GM18508 (cell line): Measurements from ENCODE around the gene INTS1.

Experiments
- ATAC-seq: cut with Tn5 transposase; IDR thresholded peaks from one replicate; pipeline ENCODE4 v1.9.1; 2021; ENCODE audit warnings: moderate number of reproducible peaks; ENCODE audit not compliant: insufficient read depth, unreplicated experiment

The INTS1 gene

DNA sequence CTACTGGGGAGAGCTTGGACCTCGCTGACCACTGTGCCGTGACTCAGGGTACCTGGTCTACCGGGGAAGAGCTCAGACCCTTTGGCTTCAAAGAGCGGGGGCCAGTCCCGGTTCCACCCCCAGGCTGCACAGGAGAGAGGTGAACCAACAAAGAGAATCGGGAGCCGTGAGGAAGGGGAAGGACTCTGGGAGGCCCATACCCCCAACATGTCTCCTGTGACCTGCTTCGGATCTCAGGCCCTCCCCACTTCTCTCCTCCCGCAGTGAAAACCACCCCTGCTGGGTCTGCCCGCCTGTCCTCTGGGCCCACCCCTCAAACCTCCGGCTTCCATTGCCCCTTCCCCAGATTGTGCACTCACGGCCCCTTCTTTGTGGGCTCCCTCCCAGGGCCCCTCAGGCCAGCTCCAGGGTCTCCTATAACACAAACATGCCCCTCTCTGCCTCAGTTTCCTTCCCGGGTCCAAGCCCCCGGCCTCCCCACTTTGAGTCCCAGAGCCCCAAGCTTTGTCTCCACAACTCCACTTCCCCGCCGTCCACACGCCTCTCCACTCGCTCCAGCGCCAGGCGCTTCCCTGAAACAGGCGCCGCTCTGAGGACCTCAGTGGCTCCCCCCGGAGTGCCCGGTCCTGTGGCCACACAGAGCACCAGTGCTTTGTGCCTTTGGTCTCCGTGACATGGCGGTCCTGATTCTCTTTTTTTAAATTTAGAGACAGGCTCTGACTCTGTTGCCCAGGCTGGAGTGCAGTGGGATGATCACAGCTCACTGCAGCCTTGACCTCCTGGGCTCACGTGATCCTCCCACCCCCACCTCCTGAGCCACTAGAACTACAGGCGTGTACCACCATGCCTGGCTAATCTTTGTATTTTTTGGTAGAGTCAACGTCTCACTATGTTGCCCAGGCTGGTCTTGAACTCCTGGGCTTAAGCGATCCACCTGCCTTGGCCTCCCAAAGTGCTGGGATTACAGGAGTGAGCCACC is 7.5 kb upstream of the INTS1 start:
- no peak for ATAC-seq

DNA sequence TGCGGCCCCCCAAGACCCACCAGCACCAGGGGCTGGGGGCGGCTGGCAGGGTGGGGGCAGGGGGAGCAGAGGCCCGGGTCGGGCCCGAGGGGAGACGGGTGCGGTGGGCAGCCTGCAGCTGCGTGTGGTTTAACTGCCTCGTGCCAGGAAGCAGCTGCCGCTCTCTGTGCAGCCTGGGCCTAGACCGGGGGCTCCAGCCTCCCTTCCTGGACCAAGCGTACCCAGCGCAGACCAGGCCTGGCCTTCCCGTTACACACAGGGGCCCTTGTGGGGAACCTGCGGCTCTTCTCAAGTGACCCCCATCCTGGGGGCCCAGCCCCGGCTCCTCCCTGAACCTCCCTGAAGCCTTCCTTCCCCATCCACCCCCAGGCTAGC is 6.6 kb upstream of the INTS1 start:
- no peak for ATAC-seq

DNA sequence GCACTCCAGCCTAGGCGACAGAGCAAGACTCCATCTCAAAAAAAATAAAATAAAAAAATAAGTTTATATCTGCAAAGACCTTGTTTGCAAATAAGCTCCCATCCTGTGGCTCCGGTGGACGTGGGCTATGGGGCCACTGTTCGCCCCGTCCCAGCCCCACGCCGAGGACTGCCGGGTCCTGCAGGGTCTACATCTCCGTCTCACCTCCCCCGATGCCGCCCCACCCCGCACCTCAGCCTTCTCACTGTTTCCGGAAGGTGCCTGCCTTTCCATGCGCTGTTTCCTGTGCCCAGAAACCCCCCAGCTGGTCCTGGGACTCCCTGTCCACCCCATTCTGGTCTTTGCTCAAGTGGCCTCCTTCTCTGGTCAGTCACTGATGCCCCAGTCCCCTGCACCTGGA is 5.0 kb upstream of the INTS1 start:
- ATAC-seq = no peak

DNA sequence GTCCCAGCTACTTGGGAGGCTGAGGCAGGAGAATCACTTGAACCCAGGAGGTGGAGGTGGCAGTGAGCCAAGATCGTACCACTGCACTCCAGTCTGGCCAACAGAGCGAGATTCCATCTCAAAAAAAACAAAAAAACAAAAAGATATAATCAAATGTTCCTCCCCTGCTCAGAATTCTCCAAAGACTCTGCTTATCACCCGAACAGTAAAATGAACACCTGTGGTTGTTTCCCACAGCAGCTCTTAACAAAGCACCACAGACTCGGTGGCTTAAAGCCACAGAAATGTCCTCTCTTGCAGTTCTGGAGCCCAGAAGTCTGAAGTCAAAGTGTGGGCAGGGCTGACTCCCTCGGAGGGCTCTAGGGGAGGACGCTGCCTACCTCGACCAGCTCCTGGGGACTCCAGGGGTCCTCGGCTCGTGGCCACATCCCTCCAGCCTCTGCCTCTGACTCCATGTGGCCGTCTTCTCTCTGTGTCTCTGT is 4.1 kb upstream of the INTS1 start:
- no peak for ATAC-seq

DNA sequence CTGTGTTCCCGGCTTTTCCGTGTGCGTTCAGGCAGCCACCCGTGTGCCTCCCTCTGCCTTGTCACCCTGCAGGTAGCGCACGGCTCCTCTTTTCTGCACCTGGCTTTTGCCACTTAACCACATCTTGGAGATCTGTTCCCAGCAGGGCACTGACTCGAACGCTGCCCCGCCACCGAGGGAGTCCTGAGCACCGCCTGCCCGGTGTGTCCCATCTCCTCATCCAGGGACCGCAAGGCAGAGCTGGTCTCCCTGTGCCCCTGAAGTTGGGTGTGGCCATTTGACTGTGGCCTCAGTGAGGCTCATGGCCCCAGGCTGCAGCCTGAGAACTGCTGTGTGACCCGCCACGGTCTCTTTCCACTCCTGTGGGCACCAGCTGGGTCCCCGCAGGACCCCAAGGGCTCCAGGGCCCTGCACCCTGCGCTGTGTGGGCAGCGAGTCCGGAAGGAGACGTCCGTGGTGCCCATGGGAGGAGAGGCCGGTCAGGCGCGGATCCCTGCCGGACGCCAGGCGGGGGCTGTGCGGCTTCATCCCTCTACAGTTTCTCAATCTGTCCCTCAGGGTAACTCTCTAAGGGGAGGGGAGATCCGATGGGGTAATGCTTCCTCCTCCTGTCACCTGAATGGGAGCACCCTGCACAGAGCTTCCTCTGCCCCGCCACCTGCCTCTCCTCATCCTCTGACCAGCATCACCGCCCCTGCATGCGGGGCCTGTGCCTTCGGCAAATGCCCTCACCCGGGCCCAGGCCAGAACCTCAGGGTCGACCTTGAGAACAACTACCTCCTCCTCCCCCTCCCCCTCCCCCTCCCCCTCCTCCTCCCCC is 1.8 kb upstream of the INTS1 start:
- no peak for ATAC-seq

DNA sequence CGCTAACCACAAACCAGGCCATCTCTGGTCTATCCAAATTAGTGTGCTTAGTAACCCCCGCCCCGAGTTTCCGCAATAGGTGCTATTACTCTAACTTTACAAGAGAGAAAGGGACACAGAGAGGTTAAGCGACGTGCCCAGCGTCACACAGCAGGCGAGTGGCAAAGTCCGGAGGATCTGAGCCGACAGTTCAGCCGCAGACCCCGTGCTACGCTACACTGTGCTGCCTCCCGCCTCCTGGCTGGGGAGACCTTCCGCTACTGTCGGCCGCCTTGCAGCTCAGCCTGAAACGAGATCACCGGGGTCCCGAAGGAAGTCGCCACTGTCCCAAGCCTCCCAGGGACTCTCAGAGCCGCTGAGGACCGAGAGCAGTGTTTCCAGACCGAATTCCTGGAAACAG is 799 bp downstream of the INTS1 start:
- no peak for ATAC-seq

DNA sequence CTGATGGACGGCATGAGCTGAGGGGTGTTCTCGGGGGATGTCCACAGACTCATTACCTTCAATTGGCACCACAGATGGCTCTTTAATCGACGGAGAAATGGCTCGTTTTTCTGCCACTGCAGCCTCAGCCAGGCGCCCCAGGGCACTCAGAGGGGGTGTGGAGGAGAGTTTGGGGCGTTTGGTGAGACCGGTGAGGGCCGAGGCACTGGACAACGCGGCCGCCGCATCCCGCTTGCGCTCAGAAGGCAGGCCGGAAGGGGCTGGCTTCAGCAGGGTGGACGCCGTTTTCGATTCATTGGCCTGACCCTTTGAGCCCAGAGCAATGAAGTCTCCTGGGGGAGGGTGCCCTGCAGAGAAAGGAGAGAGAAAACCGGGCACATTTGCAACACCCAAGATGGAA is 1.3 kb downstream of the INTS1 start:
- no peak for ATAC-seq

DNA sequence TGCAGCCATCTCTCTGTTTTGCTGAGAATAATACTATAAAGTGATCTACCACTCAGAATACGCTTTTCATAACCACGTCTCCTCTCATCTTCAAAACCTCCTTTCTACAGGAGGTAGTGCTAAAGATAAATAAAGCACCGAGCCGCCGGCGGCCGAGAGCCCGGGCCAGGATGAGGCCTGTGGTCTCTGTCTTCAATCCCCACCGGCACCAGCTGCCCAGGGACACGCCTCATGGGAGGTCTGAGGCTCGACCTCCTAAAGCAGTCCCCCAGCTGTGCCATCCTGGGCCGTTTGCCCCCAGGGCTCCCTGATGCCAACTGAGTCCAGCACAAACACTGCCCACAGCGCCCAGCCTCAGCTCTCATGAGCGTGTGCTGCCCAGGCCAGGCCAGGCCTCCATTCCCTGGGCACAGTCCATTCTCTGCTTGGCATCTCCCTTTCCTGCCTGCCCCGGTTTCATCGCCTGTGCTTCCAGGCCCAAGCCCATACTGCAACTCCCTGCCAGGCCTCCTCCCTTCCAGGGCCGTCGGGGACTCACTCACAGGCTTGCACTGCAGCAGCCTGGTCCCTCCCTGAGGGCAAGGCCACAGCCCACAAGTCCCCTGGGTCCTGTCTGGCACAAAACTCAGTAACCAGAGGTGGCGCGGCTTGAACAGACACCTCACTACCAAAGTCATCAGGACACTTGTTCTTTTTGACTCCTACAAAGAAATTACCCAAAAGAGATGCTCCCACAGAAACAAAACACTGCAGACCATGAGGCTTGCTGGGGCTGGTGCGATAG is 2.5 kb downstream of the INTS1 start:
- ATAC-seq = no peak

DNA sequence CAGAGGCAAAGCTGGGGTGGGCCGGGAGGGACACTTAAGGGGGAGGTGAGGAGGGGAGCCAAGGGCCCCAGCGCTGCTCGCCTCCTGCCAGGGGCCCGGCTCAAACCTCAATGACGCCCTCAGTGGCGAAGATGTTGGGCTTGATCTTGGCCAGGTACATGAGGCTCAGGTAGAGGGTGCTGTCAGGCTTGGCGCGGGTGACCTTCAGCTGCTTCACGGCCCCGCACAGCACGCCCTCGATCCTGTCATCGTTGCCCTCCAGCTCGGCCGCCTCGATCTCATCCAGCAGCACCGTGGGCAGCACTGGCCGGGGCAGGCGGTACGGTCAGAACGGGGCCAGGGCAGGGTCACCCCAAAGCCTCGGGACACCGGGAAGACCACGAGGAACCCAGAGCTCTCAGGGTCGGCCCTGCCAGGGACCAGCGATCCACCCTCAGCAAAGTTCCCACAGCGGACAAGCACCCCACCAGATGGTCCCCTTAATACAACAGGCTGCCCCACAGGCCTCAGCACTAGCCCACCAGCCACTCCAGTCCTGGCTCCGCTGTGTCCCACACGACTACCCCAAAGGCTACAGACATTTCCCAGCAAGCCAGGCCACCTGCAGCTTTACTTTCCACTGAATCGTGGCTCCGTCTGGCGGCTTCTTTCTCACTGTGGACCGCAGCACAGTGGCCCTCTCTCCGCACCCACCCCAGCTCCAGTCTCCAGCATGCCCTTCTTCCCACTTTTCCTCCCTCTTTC is 4.0 kb downstream of the INTS1 start:
- ATAC-seq = no peak

DNA sequence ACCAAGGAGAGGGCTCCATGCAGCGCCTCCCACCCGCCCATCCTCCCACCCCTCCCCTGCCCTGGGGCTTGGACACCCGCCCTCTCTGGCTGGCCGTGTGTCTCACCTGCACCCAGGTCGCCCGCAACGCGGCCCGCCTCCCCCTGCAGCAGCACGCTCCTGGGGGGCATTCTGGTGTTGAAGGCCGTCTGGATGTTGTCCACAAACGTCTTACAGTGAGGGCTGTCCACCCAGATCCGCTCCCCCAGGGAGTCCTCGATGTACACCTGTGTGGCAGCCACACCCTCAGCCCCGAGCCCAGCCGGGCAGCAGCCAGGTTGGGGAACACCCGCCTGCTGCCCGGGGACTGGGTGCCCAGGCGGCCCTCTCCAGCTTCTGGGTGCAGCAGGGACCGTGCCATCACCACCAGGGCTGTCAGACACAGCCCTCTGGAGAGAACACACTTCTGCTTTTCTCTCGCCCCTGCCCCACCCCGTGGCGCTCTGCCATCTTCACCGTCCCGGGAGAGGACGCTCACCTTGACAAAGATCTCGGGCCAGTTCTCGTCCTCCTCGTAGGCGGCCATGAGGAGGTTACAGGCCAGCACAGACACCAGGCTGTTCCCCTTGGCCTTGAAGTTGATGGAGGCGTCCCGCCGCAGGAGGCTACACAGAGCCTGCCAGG is 4.7 kb downstream of the INTS1 start:
- ATAC-seq = no peak

DNA sequence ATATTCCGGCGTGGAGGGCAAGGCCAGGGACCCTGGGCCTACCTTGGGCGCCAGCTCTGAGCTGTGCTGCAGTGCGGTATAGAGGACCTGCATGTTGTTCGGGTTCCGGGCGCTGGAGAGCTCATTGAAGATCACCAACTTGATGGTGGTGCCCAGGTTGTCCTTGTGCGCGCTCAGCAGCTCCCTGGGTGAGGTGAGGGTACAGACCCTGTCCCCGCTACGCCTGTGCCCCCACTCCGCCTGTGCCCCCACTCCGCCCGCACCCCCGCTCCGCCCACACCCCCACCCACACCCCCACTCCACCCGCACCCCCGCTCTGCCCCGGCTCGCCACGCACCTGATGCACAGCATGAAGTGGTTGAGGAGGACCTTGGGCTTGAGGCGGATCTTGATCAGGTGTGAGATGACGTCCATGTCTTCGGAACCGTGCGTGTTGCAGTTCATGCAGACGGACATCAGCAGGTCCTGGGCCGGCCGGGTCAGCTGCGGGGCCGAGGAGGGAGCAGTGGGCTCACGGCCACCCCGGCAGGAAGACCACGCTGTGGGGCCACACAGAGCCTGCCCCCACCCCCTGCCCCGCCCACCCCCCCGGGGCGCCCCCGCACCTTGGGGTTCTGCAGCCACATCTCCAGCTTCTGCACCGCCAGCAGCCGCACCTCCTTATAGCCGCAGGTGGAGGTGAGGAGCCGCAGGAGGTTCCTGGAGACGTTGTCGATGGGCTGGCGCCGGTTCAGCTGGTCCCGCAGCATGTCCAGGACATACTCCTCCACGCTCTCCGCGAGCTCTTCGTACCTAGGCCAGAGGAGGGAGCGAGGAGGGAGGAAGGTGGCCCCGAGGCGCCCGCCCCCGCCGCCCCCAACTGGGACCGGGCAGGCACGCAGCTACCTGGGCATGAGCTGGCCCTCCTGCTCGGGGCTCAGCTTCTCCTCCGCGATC is 5.6 kb downstream of the INTS1 start:
- ATAC-seq = no peak

DNA sequence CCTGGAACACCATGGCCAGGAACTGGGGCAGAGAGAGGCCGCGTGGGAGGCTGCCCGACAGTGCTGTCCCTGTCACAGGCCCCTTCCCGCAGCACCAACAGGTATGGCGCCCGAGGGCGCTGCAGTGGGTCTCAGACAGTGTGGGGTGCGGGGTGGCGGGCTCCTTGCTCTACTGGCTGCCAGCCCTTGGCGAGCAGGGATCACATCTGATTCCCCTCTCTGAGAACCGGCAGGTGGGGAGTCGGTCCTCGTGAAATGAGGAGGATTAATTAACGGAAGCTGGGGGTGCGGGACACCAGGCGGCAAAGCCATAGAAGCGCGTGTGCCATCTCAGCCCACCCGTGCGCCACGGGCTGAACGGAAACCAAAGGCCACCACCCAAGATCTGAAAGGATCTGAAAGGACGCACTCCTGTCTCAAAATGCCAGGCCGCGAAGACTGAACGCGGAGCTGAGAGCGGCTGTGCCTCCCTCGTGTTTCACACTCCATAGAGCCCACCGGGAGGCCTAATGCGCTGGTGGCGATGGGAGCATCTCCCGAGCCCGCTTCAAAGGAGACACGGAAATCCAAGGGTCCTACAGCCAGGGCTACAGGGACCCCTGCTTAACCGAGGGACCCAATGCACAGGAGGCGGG is 6.8 kb downstream of the INTS1 start:
- no peak for ATAC-seq

DNA sequence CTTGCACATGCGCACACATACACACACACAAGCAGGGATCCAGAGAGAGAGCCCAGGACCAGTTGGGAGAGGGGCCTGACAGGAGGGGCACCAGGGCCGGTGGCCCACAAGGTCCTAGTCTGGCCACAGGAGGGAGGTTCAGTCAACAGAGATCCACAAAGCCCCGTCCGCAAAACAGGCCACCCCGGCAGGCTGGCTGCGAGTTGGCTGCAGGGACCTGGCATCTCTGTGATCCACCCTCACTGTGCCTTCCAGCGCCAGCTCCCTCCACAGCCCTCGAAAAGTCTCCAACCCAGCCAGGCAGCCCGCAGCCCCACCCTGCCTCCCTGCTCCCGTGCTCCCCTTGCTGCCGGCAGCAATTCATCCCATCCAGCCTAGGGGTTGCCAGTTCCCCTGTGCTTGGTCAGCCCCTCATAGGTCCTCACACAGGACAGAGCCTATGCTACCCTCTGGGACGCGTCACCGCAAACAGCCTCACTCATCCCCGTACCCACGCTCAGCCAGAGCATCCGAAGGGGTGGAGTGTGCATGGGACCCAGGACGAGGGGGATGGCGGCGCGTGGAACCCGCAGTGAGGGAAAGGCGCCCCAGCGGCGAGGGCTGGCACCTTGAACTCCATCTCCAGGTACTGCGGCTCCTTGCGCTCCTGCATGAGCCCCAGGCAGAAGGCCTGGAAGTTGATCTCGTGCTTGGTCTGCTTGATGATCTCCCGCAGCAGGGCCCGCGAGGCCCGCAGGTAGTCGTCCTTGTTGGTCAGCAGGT is 7.5 kb downstream of the INTS1 start:
- no peak for ATAC-seq

DNA sequence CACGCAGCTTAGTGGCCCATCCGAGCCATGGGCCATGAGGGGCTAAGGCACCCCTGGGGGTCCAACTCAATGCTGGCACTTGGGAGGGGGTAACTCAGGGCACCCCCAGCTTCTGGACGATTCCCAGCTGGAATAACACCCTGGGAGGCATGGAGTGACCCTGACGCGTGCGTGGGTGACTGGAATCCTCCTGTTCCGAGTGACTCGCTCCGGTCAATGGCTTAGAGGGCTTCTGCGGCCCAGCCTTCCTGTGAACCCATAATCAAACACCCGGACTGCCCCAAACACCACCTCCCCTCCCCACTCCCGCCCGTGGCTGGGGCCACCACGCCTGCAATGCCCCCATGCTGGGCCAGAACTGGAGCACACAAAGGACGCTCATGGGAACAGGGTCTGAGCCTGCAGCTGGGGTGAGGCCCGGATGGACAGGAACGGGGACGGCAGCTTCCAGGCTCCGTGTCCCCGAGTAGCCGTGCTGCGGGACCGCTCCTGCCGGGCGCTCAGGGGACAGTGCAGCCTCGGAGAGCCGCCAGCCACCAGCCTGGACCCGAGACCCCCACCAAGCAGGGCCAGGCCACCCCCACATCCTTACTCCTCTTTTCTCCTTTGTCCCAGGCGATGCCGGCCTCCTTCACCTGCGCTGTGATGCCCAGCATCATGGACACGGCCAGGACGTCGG is 8.5 kb downstream of the INTS1 start:
- no peak for ATAC-seq

DNA sequence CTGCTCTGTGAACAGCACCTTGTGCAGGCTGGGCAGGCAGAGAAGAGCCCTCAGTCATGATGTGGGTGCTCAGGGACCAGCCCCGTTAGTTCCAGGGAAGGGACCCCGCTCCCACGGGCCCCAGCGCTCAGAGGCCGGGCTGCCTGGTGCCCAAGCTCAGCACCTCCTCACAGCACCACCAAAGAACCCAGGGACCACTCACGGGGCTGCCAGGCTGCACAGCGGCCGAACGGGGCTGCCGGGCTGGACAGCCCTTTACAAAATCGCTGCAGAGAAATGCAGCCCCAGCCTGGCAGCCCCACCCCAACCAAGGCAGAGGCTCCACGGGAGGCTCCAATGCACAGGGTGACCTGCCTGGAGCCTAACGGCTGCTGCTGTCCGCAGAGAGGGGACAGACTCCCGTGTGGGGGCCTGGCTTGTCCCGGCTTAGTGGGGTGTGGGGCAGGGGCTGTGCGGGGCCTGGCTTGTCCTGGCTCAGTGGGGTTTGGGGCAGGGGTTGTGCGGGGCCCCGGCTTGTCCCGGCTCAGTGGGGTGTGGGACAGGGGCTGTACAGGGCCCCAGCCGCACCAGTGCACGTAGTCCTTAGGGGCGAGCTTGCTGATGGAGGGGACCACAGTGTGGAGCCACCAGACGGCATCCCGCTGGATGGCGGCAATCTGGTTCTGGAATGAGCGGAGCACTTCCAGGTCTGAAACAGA is 9.2 kb downstream of the INTS1 start:
- no peak for ATAC-seq

DNA sequence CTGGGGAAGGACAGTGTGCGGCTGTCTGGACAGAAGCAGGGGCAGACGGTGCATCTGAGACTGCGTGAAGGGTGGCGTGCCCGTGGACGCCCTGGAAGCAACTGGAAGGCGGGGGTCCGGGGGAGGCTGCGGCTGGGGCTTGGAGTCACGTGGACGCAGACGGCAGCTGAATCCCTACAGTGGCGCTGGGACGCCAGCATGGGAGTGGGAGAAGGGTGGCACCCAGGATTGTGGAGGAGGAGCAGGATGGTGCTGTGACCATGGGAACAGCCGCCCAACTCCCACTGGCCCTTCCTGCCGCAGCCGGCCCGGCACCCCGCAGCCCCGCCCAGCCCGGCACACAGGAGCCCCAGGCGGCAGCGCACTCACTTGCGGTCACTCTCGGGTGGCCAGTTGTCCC is 9.7 kb downstream of the INTS1 start:
- no peak for ATAC-seq
